Endodermal cell (in vitro differentiated cells): ENCODE data around the gene FCHSD1. TPM values are rescaled to one million over a fixed set of nuclear protein-coding genes. Genes with fewer than 3 reads are reported as not detected.

Experiments
- DNase-seq: peaks from one replicate; pipeline ENCODE4 v3.0.0-alpha.2; 2017
- H3K27ac ChIP-seq: 2 replicates; pipeline ENCODE4 v1.5.1; 2013; ENCODE audit warnings: mild to moderate bottlenecking, low read depth, low read length, moderate library complexity
- H3K27me3 ChIP-seq: 2 replicates; pipeline ENCODE4 v1.6.1; 2013; ENCODE audit warnings: mild to moderate bottlenecking, low read length, moderate library complexity; ENCODE audit not compliant: insufficient read depth, control insufficient read depth, poor library complexity, severe bottlenecking
- H3K36me3 ChIP-seq: 2 replicates; pipeline ENCODE4 v1.7.0; 2013; ENCODE audit warnings: mild to moderate bottlenecking, low read length, moderate library complexity; ENCODE audit not compliant: control insufficient read depth, insufficient read depth
- H3K4me1 ChIP-seq: one replicate; pipeline ENCODE4 v1.7.0; 2013; ENCODE audit warnings: low read length; ENCODE audit not compliant: control insufficient read depth, insufficient read depth
- H3K4me3 ChIP-seq: 2 replicates; pipeline ENCODE4 v1.5.1; 2013; ENCODE audit warnings: mild to moderate bottlenecking, low read length, moderate library complexity
- H3K9ac ChIP-seq: 2 replicates; pipeline ENCODE4 v1.6.1; 2013; ENCODE audit warnings: mild to moderate bottlenecking, low read length, moderate library complexity; ENCODE audit not compliant: poor library complexity, severe bottlenecking; ENCODE audit errors: extremely low read depth
- H3K9me3 ChIP-seq: 2 replicates; pipeline ENCODE4 v1.6.1; 2013; ENCODE audit warnings: mild to moderate bottlenecking, low read length, moderate library complexity; ENCODE audit not compliant: control insufficient read depth
- H3K27ac Mint-ChIP-seq: 2 replicates; pipeline ENCODE4 v1.8.0; 2020; ENCODE audit warnings: mixed read lengths
- H3K27me3 Mint-ChIP-seq: 2 replicates; pipeline ENCODE4 v1.8.0; 2021; ENCODE audit warnings: mild to moderate bottlenecking, mixed read lengths; ENCODE audit not compliant: insufficient read depth
- H3K36me3 Mint-ChIP-seq: 2 replicates; pipeline ENCODE4 v1.8.0; 2020; ENCODE audit warnings: low read depth, mixed read lengths
- H3K4me1 Mint-ChIP-seq: 2 replicates; pipeline ENCODE4 v1.8.0; 2020; ENCODE audit warnings: mixed read lengths
- H3K4me3 Mint-ChIP-seq: 2 replicates; pipeline ENCODE4 v1.8.0; 2020; ENCODE audit warnings: mild to moderate bottlenecking, moderate library complexity, mixed read lengths
- H3K9me3 Mint-ChIP-seq: 2 replicates; pipeline ENCODE4 v1.8.0; 2020; ENCODE audit warnings: mild to moderate bottlenecking, mixed read lengths
- WGBS, 2 experiments: methylation state at CpG; one replicate each; pipeline versions ENCODE4 v1.1.5 to v1.1.7; 2013; ENCODE audit warnings: missing lambda C conversion rate in 2 of 2, mixed read lengths in 1 of 2; ENCODE audit not compliant: insufficient coverage in 1 of 2, insufficient read length in 1 of 2; 5-methylcytosine and 5-hydroxymethylcytosine counted together
- total RNA-seq, 2 donors: library from RNA; stranded (reverse); fragmentation: NEBNext Ultra II Directional in 1 of 2; extraction: Animal tissue kit (Norgen Biotek cat#: 25700) in 1 of 2; gene quantifications; 2 replicates in 1 of 2; 3 replicates in 1 of 2; pipeline ENCODE4 v1.2.1, GENCODE V29; 2021
- TF ChIP-seq, protein P1 (sequence below): fragments of 200-600 bp; sonication (generic); conservative IDR thresholded peaks from 2 replicates; pipeline ENCODE4 v1.5.0; 2021; ENCODE audit warnings: antibody characterized with exemption, mild to moderate bottlenecking

Gene FCHSD1
- total RNA-seq, 2 donors from 2014 or later = 34.8 to 41.7 TPM

DNA sequence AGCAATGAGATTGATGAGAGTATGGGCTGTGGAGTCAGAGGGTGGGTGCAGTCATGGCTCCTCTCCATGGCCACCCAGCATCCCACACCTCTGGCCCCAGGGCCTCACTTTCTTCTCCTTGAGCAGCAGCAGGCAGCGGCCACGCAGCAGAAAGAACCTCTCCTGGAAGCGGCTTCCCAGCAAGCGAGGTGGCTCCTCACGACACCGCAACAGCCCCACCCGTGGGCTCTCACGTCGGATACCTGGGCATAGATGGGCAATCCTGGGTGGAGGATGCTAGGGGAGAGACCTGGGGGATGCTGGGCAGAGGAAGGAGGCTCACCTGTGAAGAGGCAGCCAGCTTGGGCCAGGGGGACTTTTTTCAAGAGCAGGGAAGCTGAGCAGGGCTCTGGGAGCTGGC lies 5.2 kb upstream of the FCHSD1 start:
- Mint-ChIP-seq H3K4me1 (no peaks in the 10 kb centered on the region), H3K4me3 (no peak overlapping the region), H3K36me3 (peaks cover 55% of the 10 kb centered on the region), H3K9me3 (no peaks in the 10 kb centered on the region), H3K27me3 (peaks cover 4% of the 10 kb centered on the region), H3K27ac (no peak overlapping the region)
- no peak for DNase-seq
- Histone ChIP-seq H3K27ac (no peak overlapping the region), H3K27me3 (no peaks in the 10 kb centered on the region), H3K9me3 (no peaks in the 10 kb centered on the region), H3K9ac (no peak overlapping the region), H3K36me3 (peaks cover 9% of the 10 kb centered on the region), H3K4me3 (no peak overlapping the region), H3K4me1 (no peaks in the 10 kb centered on the region)
- WGBS, 2 experiments = 92 to 94% methylated on average over 8 to 9 of the region's 9 CpGs
- TF ChIP-seq, protein P1, sequence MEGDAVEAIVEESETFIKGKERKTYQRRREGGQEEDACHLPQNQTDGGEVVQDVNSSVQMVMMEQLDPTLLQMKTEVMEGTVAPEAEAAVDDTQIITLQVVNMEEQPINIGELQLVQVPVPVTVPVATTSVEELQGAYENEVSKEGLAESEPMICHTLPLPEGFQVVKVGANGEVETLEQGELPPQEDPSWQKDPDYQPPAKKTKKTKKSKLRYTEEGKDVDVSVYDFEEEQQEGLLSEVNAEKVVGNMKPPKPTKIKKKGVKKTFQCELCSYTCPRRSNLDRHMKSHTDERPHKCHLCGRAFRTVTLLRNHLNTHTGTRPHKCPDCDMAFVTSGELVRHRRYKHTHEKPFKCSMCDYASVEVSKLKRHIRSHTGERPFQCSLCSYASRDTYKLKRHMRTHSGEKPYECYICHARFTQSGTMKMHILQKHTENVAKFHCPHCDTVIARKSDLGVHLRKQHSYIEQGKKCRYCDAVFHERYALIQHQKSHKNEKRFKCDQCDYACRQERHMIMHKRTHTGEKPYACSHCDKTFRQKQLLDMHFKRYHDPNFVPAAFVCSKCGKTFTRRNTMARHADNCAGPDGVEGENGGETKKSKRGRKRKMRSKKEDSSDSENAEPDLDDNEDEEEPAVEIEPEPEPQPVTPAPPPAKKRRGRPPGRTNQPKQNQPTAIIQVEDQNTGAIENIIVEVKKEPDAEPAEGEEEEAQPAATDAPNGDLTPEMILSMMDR = no peak

- H3K36me3 Mint-ChIP-seq = peaks cover 46% of the 10 kb centered on the region
- Histone ChIP-seq H3K9me3 (no peaks in the 10 kb centered on the region), H3K27ac (no peak overlapping the region), H3K4me1 (no peaks in the 10 kb centered on the region), H3K36me3 (peaks cover 9% of the 10 kb centered on the region), H3K27me3 (no peaks in the 10 kb centered on the region), H3K9ac (no peak overlapping the region), H3K4me3 (no peak overlapping the region)
- no peak for DNase-seq
- peaks cover 4% of the 10 kb centered on the region for H3K27me3 Mint-ChIP-seq
- H3K9me3 Mint-ChIP-seq = no peaks in the 10 kb centered on the region
- WGBS, 2 experiments = 90 to 93% methylated on average over 3 to 7 of the region's 7 CpGs
- H3K4me1 Mint-ChIP-seq = peaks cover 2% of the 10 kb centered on the region
- TF ChIP-seq, protein P1 = no peak
- H3K27ac Mint-ChIP-seq = no peak overlapping the region
- no peak overlapping the region for H3K4me3 Mint-ChIP-seq
These were observed 3.8 kb upstream of the FCHSD1 start for GRCh38 chr5:141655020-141655419.

DNA sequence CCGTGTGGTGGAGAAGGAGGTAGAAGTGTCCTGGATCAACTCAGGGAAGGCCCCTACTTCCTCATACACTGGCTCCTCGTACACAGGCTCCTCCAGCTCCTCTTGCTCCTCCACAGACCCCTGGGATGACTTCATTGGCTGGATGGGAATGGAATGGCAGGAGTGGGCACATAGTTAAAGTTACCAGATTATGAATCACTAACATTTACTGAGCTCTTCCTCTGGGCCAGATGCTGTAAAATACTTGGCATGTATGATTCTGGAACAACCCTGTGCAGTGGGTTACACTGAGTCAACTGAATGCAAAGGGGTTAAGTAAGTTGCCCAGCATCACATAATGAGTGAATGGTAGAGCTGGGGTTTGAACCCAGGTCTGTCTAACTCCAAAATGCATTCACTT lies 3.1 kb upstream of the FCHSD1 start:
- Mint-ChIP-seq H3K36me3 (peaks cover 40% of the 10 kb centered on the region), H3K4me3 (no peak overlapping the region), H3K9me3 (no peaks in the 10 kb centered on the region), H3K27me3 (peaks cover 4% of the 10 kb centered on the region), H3K27ac (no peak overlapping the region), H3K4me1 (peaks cover 2% of the 10 kb centered on the region)
- no peaks in the 10 kb centered on the region for H3K4me1 ChIP-seq
- TF ChIP-seq, protein P1 = no peak
- no peaks in the 10 kb centered on the region for H3K27me3 ChIP-seq
- H3K4me3 ChIP-seq = no peak overlapping the region
- no peaks in the 10 kb centered on the region for H3K9me3 ChIP-seq
- WGBS, 2 experiments = 94% methylated on average over 2 of the region's 2 CpGs; no CpG with 5 or more reads in 1 of the 2 experiments
- H3K36me3 ChIP-seq = peaks cover 9% of the 10 kb centered on the region
- no peak overlapping the region for H3K9ac ChIP-seq
- DNase-seq = no peak
- H3K27ac ChIP-seq = no peak overlapping the region
